Suppressor macrophage treated with lipopolysaccharide for 1 hour (primary cell): ENCODE data around the gene OR51E1.

Experiments
- DNase-seq, 3 donors: peaks; one replicate each; pipeline ENCODE4 v3.0.0-alpha.2; 2020 to 2022

Gene OR51E1, protein sequence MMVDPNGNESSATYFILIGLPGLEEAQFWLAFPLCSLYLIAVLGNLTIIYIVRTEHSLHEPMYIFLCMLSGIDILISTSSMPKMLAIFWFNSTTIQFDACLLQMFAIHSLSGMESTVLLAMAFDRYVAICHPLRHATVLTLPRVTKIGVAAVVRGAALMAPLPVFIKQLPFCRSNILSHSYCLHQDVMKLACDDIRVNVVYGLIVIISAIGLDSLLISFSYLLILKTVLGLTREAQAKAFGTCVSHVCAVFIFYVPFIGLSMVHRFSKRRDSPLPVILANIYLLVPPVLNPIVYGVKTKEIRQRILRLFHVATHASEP

DNA sequence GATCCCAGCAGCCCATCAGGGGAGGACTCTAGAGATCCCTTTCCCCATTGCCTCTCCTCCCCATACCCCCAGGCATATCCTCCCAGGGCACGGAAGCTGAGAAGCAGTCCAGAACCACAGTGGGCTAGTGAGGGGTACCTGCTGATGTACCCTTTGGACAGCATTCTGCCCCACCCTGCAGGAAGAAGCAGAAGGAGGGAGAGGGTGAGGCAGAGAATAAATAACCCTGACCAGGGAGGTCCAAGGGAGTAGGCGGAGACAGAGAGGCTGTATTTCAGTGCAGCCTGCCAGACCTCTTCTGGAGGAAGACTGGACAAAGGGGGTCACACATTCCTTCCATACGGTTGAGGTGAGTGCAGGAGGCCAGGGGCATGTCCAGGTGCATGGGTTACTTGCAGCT lies at the start of gene OR51E1:
Gene OR51E1 (plus strand): TSS at position 301 of the 400 bp plus-strand sequence. CDS start 8,545 bp downstream, outside the sequence.
- no peak for DNase-seq

GRCh38 chr11:4605057-4605456 lies 38.7 kb upstream of the OR51E1 start:
- no peak for DNase-seq

- no peak for DNase-seq
These were observed 37.4 kb upstream of the OR51E1 start for GRCh38 chr11:4606231-4607015.

DNA sequence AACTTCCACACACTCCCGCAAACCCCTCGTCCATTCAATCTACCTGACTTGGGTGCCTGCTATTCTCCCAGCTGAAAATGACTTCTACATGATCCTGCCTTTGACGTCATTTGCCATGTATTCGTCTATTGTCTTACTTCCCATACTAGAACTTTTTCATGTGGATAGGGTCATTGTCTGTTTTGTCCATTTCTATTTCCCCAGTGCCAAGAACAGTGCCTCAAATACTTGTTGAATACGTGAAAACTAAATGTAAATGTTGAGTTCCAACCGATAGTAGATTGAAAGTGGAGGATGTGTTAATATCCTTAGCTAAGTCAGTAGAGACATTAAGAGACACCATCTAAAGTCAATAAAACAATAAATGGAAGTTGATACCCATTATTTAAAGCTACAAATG lies 36.7 kb upstream of the OR51E1 start:
- peak; percentile 33 to 48 (median 39) for DNase-seq

DNA sequence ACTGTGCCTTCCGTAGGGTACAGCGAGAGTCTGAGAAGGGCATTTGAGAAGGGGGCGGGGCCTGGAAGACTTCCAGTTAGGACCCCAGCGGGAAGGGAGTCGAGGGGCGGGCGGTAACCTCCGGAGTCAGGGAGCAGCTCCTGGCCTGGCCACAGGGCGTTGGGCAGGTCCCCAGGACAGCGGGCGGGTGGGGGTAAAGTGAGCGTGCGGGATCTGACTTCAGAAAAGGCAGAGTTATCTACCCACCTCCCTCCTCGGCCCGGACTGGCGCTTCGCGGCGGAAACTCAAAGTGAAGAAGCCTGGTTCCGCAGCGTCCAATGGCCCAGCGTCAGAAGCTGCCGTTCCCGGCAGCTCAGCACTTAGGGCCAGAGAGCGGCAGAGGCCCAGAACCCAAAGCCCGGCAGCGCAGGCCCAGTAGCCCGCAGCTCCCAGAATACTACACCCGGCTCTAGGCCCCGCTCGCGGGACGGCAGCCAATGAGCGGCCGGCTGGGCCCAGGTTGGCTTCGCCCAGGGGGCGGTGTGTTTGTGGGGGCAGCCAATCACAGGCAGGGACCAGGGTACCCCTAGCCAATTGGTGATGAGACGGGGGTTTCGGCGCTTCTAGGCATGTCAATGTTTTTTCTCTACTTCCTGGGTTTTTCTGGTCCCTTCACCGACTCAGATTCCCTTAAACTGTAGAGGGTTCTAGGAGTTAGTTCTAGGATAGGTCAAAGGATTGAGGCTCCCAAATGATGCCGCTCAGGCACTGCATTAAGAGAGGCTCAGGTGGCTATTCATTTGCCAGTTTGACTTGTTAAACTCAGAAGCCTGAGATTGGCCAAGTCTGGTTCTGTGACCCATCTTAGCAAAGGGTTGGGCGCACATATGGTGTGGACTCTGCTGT lies 35.8 kb upstream of the OR51E1 start, which contains the start of gene TRIM68:
Gene TRIM68 (minus strand): TSS at position 451 of the 886 bp plus-strand sequence. CDS start 2,727 bp downstream, outside the sequence.
- peak; percentile 95 to 97 (median 97) for DNase-seq

- DNase-seq = peak; percentile 48 to 64 (median 58)
These were observed 33.4 kb upstream of the OR51E1 start for GRCh38 chr11:4610258-4610935.

- DNase-seq = no peak
These were observed 31.8 kb upstream of the OR51E1 start for GRCh38 chr11:4611986-4612385.

- DNase-seq = no peak
These were observed 27.8 kb upstream of the OR51E1 start for GRCh38 chr11:4615856-4616444.

DNA sequence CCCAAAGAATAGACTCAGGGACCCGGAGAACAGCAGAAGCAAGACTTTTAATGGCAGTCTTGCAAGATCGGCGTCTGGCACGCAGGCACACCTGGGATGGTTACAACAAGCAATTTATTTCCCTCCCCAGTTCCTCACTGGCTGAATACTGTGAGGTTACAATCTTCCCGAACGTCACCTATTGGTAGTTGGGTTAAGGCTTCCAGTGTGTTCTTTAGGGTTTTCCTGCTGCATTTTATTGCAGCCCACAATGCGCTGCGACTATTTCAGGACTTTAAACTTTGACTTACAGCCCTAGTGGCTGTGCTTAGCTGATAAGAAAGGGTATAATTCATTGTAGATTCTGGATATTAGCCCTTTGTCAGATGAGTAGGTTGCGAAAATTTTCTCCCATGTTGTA lies 24.3 kb upstream of the OR51E1 start:
- no peak for DNase-seq

DNA sequence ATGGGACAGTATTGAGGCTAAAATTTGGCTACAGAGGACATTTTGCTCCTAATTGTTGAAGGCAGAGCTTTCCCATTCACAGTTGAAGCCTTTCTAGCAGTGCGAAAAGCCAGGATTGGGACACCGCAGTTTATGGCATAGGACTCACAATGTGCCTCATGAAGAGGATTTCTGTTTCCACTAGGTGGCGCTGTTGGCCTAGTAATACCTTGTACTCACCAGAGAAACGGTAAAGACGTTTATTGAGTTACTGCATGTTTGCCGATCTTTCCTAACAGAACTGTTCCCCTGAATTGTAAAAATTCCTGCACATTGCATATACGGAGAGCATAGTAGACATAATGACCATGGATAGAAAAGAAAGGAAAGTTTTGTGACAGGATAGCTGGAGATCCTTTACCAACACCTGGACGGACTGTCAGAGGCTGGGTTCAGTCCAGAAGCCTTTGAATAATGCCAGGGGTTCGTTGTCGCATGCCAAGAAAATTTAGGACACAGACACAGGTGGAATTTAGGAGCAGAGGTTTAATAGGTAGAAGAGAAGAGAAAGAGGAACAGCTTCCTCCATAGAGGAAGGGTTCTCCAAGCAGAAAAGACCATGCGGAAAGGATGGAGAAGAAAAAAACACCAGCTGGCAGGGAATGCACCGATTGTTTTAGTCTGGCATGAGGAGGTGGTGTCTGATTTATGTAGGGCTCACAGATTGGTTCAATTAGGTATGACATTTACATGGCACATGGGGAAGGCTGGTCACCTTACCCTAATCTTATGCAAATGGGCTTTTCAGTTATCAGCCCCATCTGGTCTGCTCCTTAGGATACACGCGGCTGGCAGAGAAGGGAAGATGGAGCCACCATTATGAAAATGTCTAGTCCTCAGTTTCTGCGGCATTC lies 17.3 kb upstream of the OR51E1 start:
- peak; percentile 64 to 75 (median 65) for DNase-seq

GRCh38 chr11:4636136-4636535 lies 7.6 kb upstream of the OR51E1 start:
- no peak for DNase-seq

DNA sequence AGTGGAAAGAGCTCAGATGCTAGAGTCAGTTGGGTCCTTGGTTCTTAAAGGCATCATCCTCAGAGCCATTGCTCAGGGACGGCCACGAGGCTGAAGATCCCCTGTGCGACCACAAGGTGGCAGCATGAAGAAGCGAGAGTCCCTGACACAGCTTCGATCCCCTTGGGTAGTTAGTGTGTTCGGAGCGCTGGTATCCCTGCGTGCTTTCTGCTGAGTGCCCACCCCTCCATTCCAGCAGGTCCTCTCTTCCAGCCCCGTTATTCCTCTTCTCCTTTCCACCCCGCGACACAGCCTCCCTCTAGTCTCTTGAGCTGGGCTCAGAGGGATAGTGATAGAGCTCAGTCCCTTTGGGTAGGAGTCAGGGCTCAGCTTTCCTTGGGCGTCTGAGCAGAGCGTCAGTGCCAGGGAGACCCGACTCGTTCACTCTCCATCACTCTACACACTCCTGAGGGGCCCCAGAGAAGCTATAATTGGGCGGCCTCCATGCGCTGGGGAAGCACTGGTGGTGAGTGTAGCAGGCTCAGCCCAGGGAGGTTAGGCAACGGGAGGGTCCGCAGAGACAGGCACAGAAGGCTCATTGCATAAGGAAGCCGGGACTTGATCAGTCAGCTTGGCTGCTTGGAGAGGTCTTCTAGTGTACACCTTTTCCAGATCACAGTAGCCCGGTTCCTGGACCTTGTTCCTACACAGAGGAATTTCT lies 6.7 kb upstream of the OR51E1 start, which contains the start of gene OR51D1:
Gene OR51D1 (plus strand): TSS at position 516 of the 700 bp plus-strand sequence. CDS start 2,314 bp downstream, outside the sequence.
- peak; percentile 57 to 77 (median 74) for DNase-seq

DNA sequence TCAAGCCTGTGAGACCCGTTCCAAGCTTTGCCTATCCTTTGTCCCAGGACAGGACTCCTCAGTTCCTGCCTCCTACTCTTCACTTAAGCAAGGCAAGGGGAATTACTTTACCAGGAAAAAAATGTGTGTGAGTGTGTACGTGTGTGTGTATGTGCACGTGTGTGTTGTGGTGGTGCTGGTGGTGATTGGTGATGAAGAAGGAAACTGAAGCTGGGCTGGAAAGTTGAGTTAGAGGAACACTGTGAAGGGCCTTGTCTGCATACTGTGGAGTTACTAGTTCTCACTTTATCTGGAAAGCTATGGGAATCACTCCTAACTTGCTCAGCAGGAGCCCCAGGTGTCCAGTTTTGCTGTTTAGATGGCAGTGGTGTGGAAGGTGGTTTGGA lies 6.1 kb upstream of the OR51E1 start:
- no peak for DNase-seq

DNA sequence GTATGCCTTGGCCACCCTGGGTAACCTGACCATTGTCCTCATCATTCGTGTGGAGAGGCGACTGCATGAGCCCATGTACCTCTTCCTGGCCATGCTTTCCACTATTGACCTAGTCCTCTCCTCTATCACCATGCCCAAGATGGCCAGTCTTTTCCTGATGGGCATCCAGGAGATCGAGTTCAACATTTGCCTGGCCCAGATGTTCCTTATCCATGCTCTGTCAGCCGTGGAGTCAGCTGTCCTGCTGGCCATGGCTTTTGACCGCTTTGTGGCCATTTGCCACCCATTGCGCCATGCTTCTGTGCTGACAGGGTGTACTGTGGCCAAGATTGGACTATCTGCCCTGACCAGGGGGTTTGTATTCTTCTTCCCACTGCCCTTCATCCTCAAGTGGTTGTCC lies 3.9 kb upstream of the OR51E1 start:
- no peak for DNase-seq

DNA sequence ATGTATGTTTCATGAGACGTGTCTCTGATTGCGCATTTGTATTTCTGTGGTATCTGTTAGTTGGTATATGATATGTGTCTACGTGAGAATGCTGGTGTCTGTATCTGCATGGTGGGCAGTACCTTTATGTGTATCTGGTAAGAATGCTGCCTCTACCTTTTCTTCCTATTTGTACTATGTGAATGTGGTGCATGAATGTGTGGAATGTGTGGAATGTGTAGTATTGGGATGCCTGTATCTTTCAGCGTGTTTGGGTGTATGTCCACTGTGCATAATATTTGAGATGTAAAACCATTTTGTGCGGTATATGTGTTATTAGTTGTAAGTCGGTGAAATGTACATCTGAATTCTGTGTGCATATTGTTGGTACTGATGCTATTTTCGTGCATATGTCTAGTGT lies 2.3 kb upstream of the OR51E1 start:
- DNase-seq = no peak

DNA sequence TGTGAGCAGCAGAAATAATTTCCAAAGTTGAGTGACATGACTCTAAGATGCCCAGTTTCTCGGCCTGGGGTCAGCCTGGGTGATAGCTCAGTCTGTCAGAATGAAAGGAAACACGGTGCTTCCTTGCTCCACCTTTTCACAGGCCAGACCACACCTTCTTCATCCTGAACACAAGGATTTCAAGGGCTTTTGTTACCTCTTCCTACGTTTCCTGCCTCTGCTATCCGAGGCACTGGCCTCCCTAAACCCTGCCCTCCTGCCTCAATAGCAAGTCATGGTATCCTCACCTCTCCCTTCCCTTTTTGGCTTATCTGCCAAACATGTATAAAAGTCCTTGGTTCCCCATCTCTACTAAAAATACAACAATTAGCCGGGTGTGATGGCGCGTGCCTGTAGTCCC lies 1.7 kb upstream of the OR51E1 start:
- DNase-seq = no peak

GRCh38 chr11:4643076-4643475 lies 706 bp upstream of the OR51E1 start:
- DNase-seq = no peak

GRCh38 chr11:4644233-4644632 lies 451 bp downstream of the OR51E1 start:
- DNase-seq = no peak

- no peak for DNase-seq
These were observed 2.2 kb downstream of the OR51E1 start for GRCh38 chr11:4645974-4646373.

- DNase-seq = no peak
These were observed 4.0 kb downstream of the OR51E1 start for GRCh38 chr11:4647766-4648165.
